GM12892 (cell line): ENCODE data around the gene OGT.

Experiments
- DNase-seq: peaks from one replicate; pipeline ENCODE4 v3.0.0; 2011; ENCODE audit not compliant: insufficient read length
- FAIRE-seq: peaks from 2 replicates; lab custom pipeline; 2011; peaks lifted over from hg19 to GRCh38; lab: Jason Lieb, UNC
- POLR2A ChIP-seq: IDR thresholded peaks from 2 replicates; pipeline ENCODE4 v1.6.1; 2011; ENCODE audit warnings: low read depth, low read length, control low read depth
- POLR2AphosphoS5 ChIP-seq: IDR thresholded peaks from 2 replicates; pipeline ENCODE4 v1.6.1; 2011; ENCODE audit warnings: low read depth, low read length, control low read depth
- TAF1 ChIP-seq: IDR thresholded peaks from 2 replicates; pipeline ENCODE4 v1.6.1; 2011; ENCODE audit warnings: low read depth, mild to moderate bottlenecking, control low read depth, low read length, borderline replicate concordance

Gene OGT

DNA sequence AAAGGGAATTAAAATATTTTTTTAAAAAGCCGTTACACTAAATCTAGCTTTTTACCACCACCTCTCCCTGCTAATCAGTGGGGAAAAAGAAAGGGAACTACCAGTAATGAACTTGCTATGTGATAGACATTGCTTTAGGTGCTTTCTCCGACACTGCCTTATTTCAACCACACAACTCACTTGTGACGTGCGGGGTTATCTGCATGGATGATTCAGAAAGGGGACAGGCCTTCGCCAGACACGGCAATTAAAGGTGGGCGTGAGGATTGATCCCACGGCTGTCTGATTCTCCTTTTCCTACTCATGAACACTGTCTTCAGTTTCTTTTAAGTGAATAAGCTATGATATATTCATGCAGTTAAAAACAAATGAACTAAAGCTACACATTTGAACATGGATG lies 86.3 kb downstream of the OGT start:
- DNase-seq = no peak
- peak; percentile 83 for FAIRE-seq

DNA sequence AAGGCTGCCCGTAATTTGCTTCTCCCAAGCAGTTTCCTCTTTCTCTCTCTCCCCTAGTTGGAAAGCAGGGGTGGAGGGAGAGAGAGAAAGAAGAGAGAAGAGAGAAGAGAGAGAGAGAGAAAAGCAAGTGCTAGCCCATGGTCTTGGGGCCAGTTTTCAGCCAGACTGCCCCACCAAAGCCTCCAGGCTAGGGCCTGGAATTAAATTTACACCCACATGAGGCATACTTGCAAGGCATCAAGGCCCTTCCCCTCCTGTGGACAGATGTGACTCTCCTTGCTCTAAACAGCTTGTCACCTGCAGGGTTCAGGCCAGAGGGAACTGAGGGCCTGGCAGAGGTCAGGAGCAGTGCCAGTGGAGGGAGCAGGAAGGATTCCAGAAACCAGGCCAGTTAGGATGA lies 87.1 kb downstream of the OGT start:
- TF ChIP-seq POLR2A (no peak), TAF1 (no peak), POLR2AphosphoS5 (no peak)
- no peak for DNase-seq
- FAIRE-seq = no peak

More for the DNA sequence above, 86.3 kb downstream of the OGT start:
- TF ChIP-seq POLR2A (no peak), TAF1 (no peak), POLR2AphosphoS5 (no peak)

DNA sequence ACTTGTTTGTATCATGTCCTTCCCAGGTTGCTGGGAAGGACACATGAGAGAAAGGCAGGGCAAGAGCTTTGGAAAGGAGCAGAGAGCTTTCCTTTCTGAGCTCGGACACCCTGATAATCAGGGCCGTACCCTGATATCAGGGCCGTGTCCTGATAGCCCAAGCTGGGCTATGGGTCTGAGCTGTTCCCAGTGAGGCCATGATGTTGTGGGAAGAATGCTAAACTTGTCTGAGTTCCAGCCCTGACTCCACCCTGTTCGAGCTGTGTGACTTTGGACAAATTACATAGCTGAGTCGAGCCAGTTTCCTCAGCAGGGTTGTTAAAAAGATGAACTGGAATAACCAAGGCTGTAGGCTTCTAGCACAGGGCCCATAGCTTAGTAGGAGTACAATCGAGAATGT lies 88.7 kb downstream of the OGT start:
- DNase-seq (no peak), FAIRE-seq (no peak)
- TF ChIP-seq POLR2A (no peak), TAF1 (no peak), POLR2AphosphoS5 (no peak)

DNA sequence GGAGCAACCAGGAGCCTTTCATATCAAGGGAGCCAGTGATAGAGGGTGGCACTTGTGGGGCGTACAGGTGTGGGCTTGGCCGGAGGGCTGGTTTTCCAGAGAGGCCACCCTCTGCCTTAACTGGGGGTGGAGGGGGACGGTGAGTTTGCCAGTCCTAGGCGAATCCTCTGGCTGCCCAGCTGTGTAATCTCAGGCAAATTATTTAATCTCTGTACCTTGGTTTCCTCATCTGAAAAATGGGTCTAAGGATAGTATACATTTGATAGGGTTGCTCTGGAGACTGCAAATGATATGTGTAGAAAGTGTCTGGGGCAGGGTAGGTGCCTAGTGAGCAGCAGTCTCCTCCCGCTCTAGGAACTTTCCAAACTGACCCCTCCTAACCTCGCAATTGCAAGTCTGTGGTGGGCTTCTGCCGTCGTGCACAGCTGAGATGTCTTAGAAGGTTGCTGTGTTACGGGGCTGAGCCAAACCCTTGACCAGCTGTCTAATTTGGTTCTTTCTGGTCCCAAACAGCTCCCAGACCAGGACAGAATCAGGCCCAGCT lies 89.2 kb downstream of the OGT start:
- TF ChIP-seq POLR2A = no peak
- TF ChIP-seq POLR2AphosphoS5 = no peak
- no peak for TF ChIP-seq TAF1
- DNase-seq = no peak

DNA sequence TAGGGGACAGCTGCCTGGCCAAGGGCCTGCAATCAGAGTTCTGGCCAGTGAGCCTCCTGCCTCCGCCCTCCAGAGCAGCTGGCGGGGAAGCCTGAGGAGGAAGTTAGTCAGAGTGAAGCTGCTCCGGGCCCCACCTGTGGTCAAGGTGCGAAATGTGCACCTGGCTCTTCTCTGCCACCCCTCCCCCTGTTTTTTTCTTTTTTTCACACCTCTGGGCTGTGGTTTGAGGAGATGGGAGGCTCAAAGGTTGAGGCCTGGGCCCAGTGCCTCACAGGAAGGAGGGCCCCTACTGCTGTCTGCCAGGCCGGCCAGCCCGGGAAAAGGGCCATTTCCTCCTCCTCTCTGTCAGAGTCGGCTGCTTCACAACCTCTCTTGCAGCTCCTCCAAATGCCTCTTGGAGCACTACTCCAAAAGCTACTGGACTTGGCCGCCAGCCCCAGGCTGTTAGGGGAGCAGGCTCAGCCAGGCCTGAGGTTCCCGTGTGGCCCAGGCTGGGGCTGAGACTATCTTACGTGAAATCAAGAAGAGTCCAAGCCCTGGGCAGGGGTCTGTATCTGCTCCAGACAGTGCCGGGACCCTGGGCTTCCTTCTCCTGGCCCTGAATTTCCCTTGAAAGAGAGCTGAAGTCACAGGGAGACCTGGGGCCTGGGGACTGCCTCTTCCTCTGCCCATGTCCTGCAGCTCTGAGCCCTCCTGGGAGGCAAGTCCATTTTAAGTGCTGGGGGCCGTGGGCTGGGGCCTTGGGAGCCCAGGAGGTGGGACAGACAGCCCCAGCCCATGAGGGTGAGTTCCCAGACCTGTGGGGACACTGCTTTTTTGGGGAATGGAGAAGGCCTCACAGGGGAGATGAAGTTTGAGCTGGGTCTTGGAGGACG lies 89.9 kb downstream of the OGT start:
- no peak for DNase-seq
- FAIRE-seq = peak; percentile 79
- TF ChIP-seq POLR2AphosphoS5 (no peak), TAF1 (no peak), POLR2A (no peak)

More for the DNA sequence above, 89.2 kb downstream of the OGT start:
- no peak for FAIRE-seq

DNA sequence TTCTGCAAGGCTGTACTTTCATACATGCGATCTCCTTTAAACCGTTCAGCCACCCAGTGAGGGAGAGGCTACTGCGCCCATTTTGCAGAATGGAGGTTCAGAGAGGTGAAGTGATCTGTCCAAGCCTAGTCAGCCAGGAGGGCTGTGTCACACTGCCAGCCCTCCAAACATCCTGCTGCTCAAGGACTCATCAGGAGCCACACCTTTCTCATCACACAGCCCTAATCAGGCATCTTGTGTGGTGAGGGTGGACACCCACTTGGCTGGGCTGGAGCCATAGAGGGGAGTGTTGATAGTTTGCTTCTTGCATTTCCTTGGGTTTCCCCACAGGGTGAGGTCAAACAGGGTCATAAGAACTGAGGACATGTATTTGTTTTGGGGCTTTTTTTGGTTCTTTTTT lies 90.8 kb downstream of the OGT start:
- DNase-seq (no peak), FAIRE-seq (no peak)
- TF ChIP-seq POLR2A = no peak
- TF ChIP-seq POLR2AphosphoS5 = no peak
- TF ChIP-seq TAF1 = no peak

DNA sequence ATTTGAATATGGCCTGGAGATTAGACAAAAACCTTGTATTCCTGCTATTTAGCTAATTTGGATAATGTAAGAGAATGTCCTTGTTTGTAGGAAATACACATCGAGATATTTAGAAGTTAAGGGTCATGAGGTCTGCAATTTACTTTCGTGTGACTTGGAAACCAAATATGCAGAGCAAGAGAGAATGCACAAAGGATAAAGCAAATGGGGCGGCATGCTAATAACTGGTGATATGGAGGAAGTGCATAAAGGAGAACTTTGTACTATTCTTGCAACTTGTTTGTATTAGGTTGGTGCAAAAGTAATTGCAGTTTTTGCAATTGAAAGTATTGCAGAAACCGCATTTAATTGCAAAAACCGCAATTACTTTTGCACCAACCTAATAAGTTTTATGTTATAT lies 92.6 kb downstream of the OGT start:
- DNase-seq (no peak), FAIRE-seq (no peak)
- TF ChIP-seq TAF1 (no peak), POLR2A (no peak), POLR2AphosphoS5 (no peak)
